H1 (cell line): ENCODE data around the gene BEST1. TPM values are rescaled to one million over a fixed set of nuclear protein-coding genes. Genes with fewer than 3 reads are reported as not detected.

Source experiments
- CTCF ChIA-PET: fragments of 300-600 bp; sonication (Branson Sonifier 250); formaldehyde crosslinking; loops from one replicate; lab custom pipeline; 2021; ENCODE audit not compliant: partially characterized antibody; lab: Charles Lee
- POLR2A ChIA-PET: fragments of 300-600 bp; sonication (Branson Sonifier 250); formaldehyde crosslinking; loops from one replicate; lab custom pipeline; 2021; ENCODE audit warnings: inconsistent platforms; ENCODE audit not compliant: partially characterized antibody; lab: Charles Lee
- DNase-seq, 2 experiments: peaks; one replicate each; pipeline versions ENCODE4 v3.0.0 to v3.0.0-alpha.2; 2010 to 2022; ENCODE audit warnings: low spot score in 2 of 2, low read depth in 1 of 2, mixed read lengths in 1 of 2
- FAIRE-seq: peaks from 2 replicates; lab custom pipeline; 2011; peaks lifted over from hg19 to GRCh38; lab: Jason Lieb, UNC
- H2AFZ ChIP-seq: 2 replicates; pipeline ENCODE4 v1.8.1; 2012; ENCODE audit warnings: low read length, inconsistent platforms
- H2AK5ac ChIP-seq: 2 replicates; pipeline ENCODE4 v1.6.1; 2013; ENCODE audit warnings: low read depth, low read length
- H2BK120ac ChIP-seq: replicated peaks from 2 replicates; pipeline ENCODE3; 2013; ENCODE audit warnings: low read depth, low read length, inconsistent platforms
- H2BK12ac ChIP-seq: 2 replicates; pipeline ENCODE4 v1.6.1; 2013; ENCODE audit warnings: low read depth, low read length
- H2BK15ac ChIP-seq: 2 replicates; pipeline ENCODE4 v1.6.1; 2013; ENCODE audit warnings: low read length
- H2BK20ac ChIP-seq: 2 replicates; pipeline ENCODE4 v1.6.1; 2013; ENCODE audit warnings: low read length
- H2BK5ac ChIP-seq: 2 replicates; pipeline ENCODE4 v1.6.1; 2013; ENCODE audit warnings: low read depth, low read length
- H3K14ac ChIP-seq: 2 replicates; pipeline ENCODE4 v1.6.1; 2013; ENCODE audit warnings: inconsistent platforms; ENCODE audit not compliant: insufficient read length
- H3K18ac ChIP-seq: 2 replicates; pipeline ENCODE4 v1.6.1; 2013; ENCODE audit warnings: low read length; ENCODE audit errors: extremely low read depth
- H3K23ac ChIP-seq: 2 replicates; pipeline ENCODE4 v1.6.1; 2013; ENCODE audit warnings: inconsistent platforms; ENCODE audit not compliant: insufficient read length
- H3K23me2 ChIP-seq: 2 replicates; pipeline ENCODE4 v1.6.1; 2013; ENCODE audit warnings: low read depth, low read length
- H3K27ac ChIP-seq: 2 replicates; pipeline ENCODE4 v1.6.1; 2011; ENCODE audit warnings: low read depth, low read length, inconsistent platforms
- H3K27me3 ChIP-seq, 4 experiments: replicated peaks in 1 of 4; 1 replicate in 1 of 4; 2 replicates in 3 of 4; pipeline versions ENCODE4 v1.6.1 to v1.8.1; 2011 to 2013; ENCODE audit warnings: low read length in 3 of 4, mild to moderate bottlenecking in 3 of 4, inconsistent platforms in 2 of 4, mixed read lengths in 2 of 4, moderate library complexity in 1 of 4; ENCODE audit not compliant: control insufficient read depth in 3 of 4, insufficient read depth in 3 of 4; ENCODE audit errors: extremely low read depth in 1 of 4
- H3K36me3 ChIP-seq, 4 experiments: 2 replicates each; pipeline versions ENCODE4 v1.6.1 to v1.8.1; 2011 to 2013; ENCODE audit warnings: mild to moderate bottlenecking in 4 of 4, low read length in 3 of 4, moderate library complexity in 2 of 4, control low read depth in 1 of 4, inconsistent platforms in 1 of 4; ENCODE audit not compliant: insufficient read depth in 4 of 4, control insufficient read depth in 2 of 4
- H3K4ac ChIP-seq: replicated peaks from 2 replicates; pipeline ENCODE3; 2013; ENCODE audit warnings: low read length, low read depth, mixed read lengths, inconsistent platforms; ENCODE audit not compliant: insufficient read length
- H3K4me1 ChIP-seq, 4 experiments: replicated peaks in 1 of 4; 1 replicate in 1 of 4; 2 replicates in 3 of 4; pipeline versions ENCODE4 v1.6.1 to v1.8.1; 2011 to 2013; ENCODE audit warnings: low read length in 3 of 4, inconsistent platforms in 2 of 4, mixed read lengths in 1 of 4; ENCODE audit not compliant: insufficient read depth in 4 of 4, control insufficient read depth in 3 of 4
- H3K4me2 ChIP-seq, 2 experiments: 2 replicates each; pipeline versions ENCODE4 v1.6.1 to v1.8.1; 2011 to 2013; ENCODE audit warnings: low read depth in 2 of 2, low read length in 2 of 2, control low read depth in 1 of 2, inconsistent platforms in 1 of 2, mild to moderate bottlenecking in 1 of 2; ENCODE audit not compliant: insufficient read depth in 1 of 2
- H3K4me3 ChIP-seq, 4 experiments: fragments of 200-600, 300-600 bp in 1 of 4; sonication (generic), shearing (Covaris generic), sonication (Bioruptor Twin) in 1 of 4; 2 replicates each; pipeline versions ENCODE4 v1.5.1 to v1.8.1; 2011 to 2016; ENCODE audit warnings: low read length in 4 of 4, low read depth in 3 of 4, control low read depth in 2 of 4, inconsistent platforms in 2 of 4, mild to moderate bottlenecking in 2 of 4, mixed read lengths in 1 of 4, moderate library complexity in 1 of 4; ENCODE audit not compliant: insufficient read depth in 2 of 4; ENCODE audit errors: extremely low read depth in 1 of 4
- H3K56ac ChIP-seq: replicated peaks from 2 replicates; pipeline ENCODE3; 2013; ENCODE audit warnings: low read depth, mild to moderate bottlenecking, mixed read lengths, low read length, inconsistent platforms; ENCODE audit not compliant: insufficient read length
- H3K79me1 ChIP-seq: 2 replicates; pipeline ENCODE4 v1.6.1; 2013; ENCODE audit warnings: low read depth, low read length, control low read depth
- H3K79me2 ChIP-seq, 2 experiments: 2 replicates each; pipeline versions ENCODE4 v1.6.1 to v1.8.1; 2012 to 2013; ENCODE audit warnings: low read length in 2 of 2, mild to moderate bottlenecking in 2 of 2, inconsistent platforms in 1 of 2; ENCODE audit not compliant: insufficient read depth in 2 of 2, control insufficient read depth in 1 of 2
- H3K9ac ChIP-seq, 4 experiments: replicated peaks in 1 of 4; 1 replicate in 1 of 4; 2 replicates in 3 of 4; pipeline versions ENCODE4 v1.6.1 to v1.8.1; 2011 to 2013; ENCODE audit warnings: low read depth in 3 of 4, low read length in 3 of 4, control low read depth in 2 of 4, mild to moderate bottlenecking in 2 of 4, moderate library complexity in 2 of 4, inconsistent platforms in 1 of 4; ENCODE audit errors: extremely low read depth in 1 of 4
- H3K9me3 ChIP-seq, 2 experiments: 2 replicates each; pipeline versions ENCODE4 v1.6.1 to v1.8.1; 2012 to 2013; ENCODE audit warnings: mild to moderate bottlenecking in 2 of 2, moderate library complexity in 2 of 2, control low read depth in 1 of 2, inconsistent platforms in 1 of 2, low read depth in 1 of 2, low read length in 1 of 2, mixed read lengths in 1 of 2; ENCODE audit not compliant: insufficient read depth in 2 of 2
- H4K20me1 ChIP-seq, 2 experiments: replicated peaks in 1 of 2; 2 replicates each; pipeline versions ENCODE3 to v1.8.1; 2011 to 2013; ENCODE audit warnings: inconsistent platforms in 2 of 2, low read length in 2 of 2, mild to moderate bottlenecking in 1 of 2; ENCODE audit not compliant: insufficient read depth in 2 of 2, control insufficient read depth in 1 of 2
- H4K5ac ChIP-seq: 2 replicates; pipeline ENCODE4 v1.6.1; 2013; ENCODE audit warnings: low read length, low read depth, mixed read lengths, inconsistent platforms; ENCODE audit not compliant: insufficient read length
- H4K8ac ChIP-seq: 2 replicates; pipeline ENCODE4 v1.8.0; 2013; ENCODE audit warnings: mild to moderate bottlenecking, moderate library complexity, low read length, inconsistent platforms; ENCODE audit not compliant: insufficient read depth; ENCODE audit errors: extremely low read depth
- H4K91ac ChIP-seq: replicated peaks from 2 replicates; pipeline ENCODE3; 2013; ENCODE audit warnings: low read length, mixed read lengths, inconsistent platforms; ENCODE audit not compliant: insufficient read length
- CHD1 ChIP-seq: IDR thresholded peaks from 2 replicates; pipeline ENCODE4 v1.6.1; 2012; ENCODE audit warnings: low read depth, low read length, improper control_type of control experiment
- KDM4A ChIP-seq: IDR thresholded peaks from one replicate; pipeline ENCODE4 v1.7.1; 2012; ENCODE audit warnings: low read depth, mild to moderate bottlenecking, moderate library complexity, low read length, inconsistent platforms; ENCODE audit not compliant: severe bottlenecking
- NANOG ChIP-seq: IDR thresholded peaks from 2 replicates; pipeline ENCODE4 v1.6.1; 2011; ENCODE audit warnings: low read length, low read depth, mild to moderate bottlenecking, inconsistent platforms; ENCODE audit not compliant: insufficient read depth, poor library complexity, severe bottlenecking
- NRF1 ChIP-seq: IDR thresholded peaks from 2 replicates; pipeline ENCODE4 v1.6.1; 2011; ENCODE audit warnings: mild to moderate bottlenecking, low read depth, low read length, improper control_type of control experiment
- PHF8 ChIP-seq: fragments of 200-600 bp; sonication (generic); conservative IDR thresholded peaks from 2 replicates; pipeline ENCODE4 v1.7.1; 2012; ENCODE audit warnings: low read depth, mild to moderate bottlenecking, inconsistent platforms, low read length, moderate library complexity
- RNF2 ChIP-seq: fragments of 200-900, 300-1000 bp; sonication (generic); IDR thresholded peaks from 2 replicates; pipeline ENCODE4 v1.7.1; 2016; ENCODE audit warnings: borderline replicate concordance, low read depth, mild to moderate bottlenecking, antibody characterized with exemption, low read length; ENCODE audit not compliant: poor library complexity, severe bottlenecking; ENCODE audit errors: missing control alignments
- SAP30 ChIP-seq: fragments of 300-600 bp; sonication (generic); IDR thresholded peaks from 2 replicates; pipeline ENCODE4 v1.7.1; 2012; ENCODE audit warnings: low read length, moderate library complexity, mild to moderate bottlenecking, inconsistent platforms; ENCODE audit not compliant: insufficient read depth, insufficient replicate concordance
- SIN3A ChIP-seq, 2 experiments: IDR thresholded peaks in 1 of 2; conservative IDR thresholded peaks in 1 of 2; 2 replicates each; pipeline ENCODE4 v1.6.1; 2011 to 2012; ENCODE audit warnings: low read length in 2 of 2, improper control_type of control experiment in 1 of 2, low read depth in 1 of 2, mild to moderate bottlenecking in 1 of 2
- SP4 ChIP-seq: IDR thresholded peaks from 2 replicates; pipeline ENCODE4 v1.6.1; 2012; ENCODE audit warnings: low read length, inconsistent platforms
- TBP ChIP-seq: IDR thresholded peaks from 2 replicates; pipeline ENCODE4 v1.6.1; 2011; ENCODE audit warnings: low read depth, low read length, improper control_type of control experiment
- WGBS, 2 experiments: shearing (Covaris generic) in 1 of 2; methylation state at CpG; one replicate each; pipeline versions ENCODE4 v1.1.6 to v1.1.7; 2013 to 2015; ENCODE audit warnings: low lambda C conversion rate in 2 of 2, mixed read lengths in 2 of 2, inconsistent platforms in 1 of 2, low coverage in 1 of 2, missing lambda C conversion rate in 1 of 2; ENCODE audit not compliant: insufficient replicate concordance in 2 of 2, insufficient coverage in 1 of 2, insufficient read length in 1 of 2; ENCODE audit errors: extremely low coverage in 1 of 2, missing lambda C conversion rate in 1 of 2; 5-methylcytosine and 5-hydroxymethylcytosine counted together
- polyA plus RNA-seq, 7 experiments: library from polyadenylated mRNA; depleted of rRNA in 3 of 7; stranded (reverse) in 5 of 7; unstranded in 2 of 7; fragments of >200 nt in 5 of 7; fragments of 200-250 nt in 2 of 7; gene quantifications; 1 replicate in 5 of 7; 2 replicates in 1 of 7; 4 replicates in 1 of 7; pipeline versions ENCODE4 v1.2.1 to v1.2.3, GENCODE V29; 2011 to 2013; ENCODE audit warnings: missing spikeins in 2 of 7, mixed read lengths in 2 of 7
- total RNA-seq: library from RNA; stranded (reverse); fragmentation: NEBNext Ultra II Directional; extraction: Animal tissue kit (Norgen Biotek cat#: 25700); gene quantifications from 2 replicates; pipeline ENCODE4 v1.2.1, GENCODE V29; 2021
- TF ChIP-seq, protein P1 (sequence below): IDR thresholded peaks from 2 replicates; pipeline ENCODE4 v1.6.1; 2012; ENCODE audit warnings: inconsistent platforms

Gene BEST1
- total and polyA plus RNA-seq, 2 of the 8 experiments (the other 6 are each of a cell fraction or from before 2014, with no cell fraction given), result 0.22 to 0.62 TPM

DNA sequence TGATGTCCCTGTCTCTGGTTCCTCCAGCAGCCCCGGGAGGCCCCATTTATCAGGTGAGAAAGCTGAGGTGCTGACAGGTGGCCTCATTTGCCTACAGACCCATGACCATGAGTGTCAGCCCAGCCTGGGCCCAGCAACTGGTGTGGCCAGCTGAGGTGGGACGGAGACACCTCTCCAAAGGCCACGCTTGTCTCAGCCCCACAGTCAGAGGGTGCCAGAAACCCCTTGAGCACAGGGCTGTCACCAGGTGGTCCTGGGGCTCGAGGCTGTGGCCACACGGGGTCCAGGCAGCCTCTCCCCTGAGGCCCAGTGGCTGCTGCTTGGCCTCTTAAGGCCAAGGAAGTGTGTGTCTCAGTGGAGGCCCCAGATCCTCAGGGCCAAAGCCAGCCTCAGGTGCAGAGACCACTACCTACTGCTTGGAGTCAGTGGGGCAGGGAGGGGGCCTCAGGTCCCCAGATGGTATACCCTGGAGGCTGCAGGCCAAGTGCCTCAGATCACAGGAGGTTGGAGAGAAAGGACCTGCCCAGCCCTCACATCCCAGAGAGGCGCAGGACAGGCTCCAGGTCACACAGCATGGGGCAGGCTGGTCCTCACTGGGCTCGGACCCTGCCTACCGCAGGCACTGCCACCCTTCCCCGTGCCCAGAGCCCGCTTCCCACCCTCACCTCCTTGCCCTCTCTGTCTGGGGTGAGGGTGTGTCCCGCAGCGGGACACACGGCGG is 44.2 kb upstream of the BEST1 start:
- Histone ChIP-seq H3K4me1 (peaks cover 0 to 31% (median 19%) of the 10 kb centered on the region in 4 experiments; a peak in 6 of 7 replicates), H3K27me3 (no peaks in the 10 kb centered on the region), H2AK5ac (no peak overlapping the region), H3K4ac (no peak overlapping the region), H4K20me1 (no peaks in the 10 kb centered on the region), H2BK15ac (no peak overlapping the region), H2BK20ac (no peak overlapping the region), H3K4me3 (no peak overlapping the region), H3K9ac (no peak overlapping the region), H4K91ac (no peak overlapping the region), H4K5ac (no peak overlapping the region), H3K79me1 (no peaks in the 10 kb centered on the region), H2BK12ac (no peak overlapping the region), H4K8ac (no peak overlapping the region; the same call in 1 of the 2 replicates), H3K14ac (no peak overlapping the region), H2AFZ (no peak overlapping the region), H3K79me2 (no peaks in the 10 kb centered on the region), H2BK120ac (no peak overlapping the region), H3K36me3 (no peaks in the 10 kb centered on the region), H3K4me2 (no peak overlapping the region), H3K9me3 (no peaks in the 10 kb centered on the region), H3K56ac (no peak overlapping the region), H3K18ac (no peak overlapping the region), H3K23me2 (no peaks in the 10 kb centered on the region), H3K23ac (no peak overlapping the region), H2BK5ac (peak overlapping the region; percentile 26; the same call in 1 of the 2 replicates), H3K27ac (no peak overlapping the region)
- WGBS, 2 experiments, result 90% methylated on average over 10 of the region's 14 CpGs; no CpG with 5 or more reads in 1 of the 2 experiments
- ChIA-PET CTCF (interaction anchor here (0.7 to 23.2 kb wide), 11 partner anchors 6 to 202 kb away, joined by 3 to 658 read pairs (median 79); partner anchors contain the start of genes BEST1 and RAB3IL1), POLR2A (interaction anchor here (0.8 to 15.5 kb wide), 2 partner anchors 42 to 62 kb away, joined by 3 to 137 read pairs; partner anchors contain the start of genes BEST1 and FTH1)
- FAIRE-seq (no peak), DNase-seq (no peak)
- TF ChIP-seq KDM4A (no peak), NRF1 (no peak), SIN3A (conservative IDR thresholded peaks at IDR 0.05 in 1 of 2, IDR thresholded peaks at IDR 0.05 in 1 of 2; ENCODE audit: low read depth in 1 of 2, low read length in 2 of 2) (no peak), PHF8 (no peak), CHD1 (no peak), SP4 (no peak), RNF2 (no peak), TBP (no peak), NANOG (no peak), SAP30 (no peak)
- TF ChIP-seq, protein P1, sequence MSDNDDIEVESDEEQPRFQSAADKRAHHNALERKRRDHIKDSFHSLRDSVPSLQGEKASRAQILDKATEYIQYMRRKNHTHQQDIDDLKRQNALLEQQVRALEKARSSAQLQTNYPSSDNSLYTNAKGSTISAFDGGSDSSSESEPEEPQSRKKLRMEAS, result no peak
